ENCODE data around the gene TNFSF18. TPM values are rescaled to one million over a fixed set of nuclear protein-coding genes. Genes with fewer than 3 reads are reported as not detected.

The TNFSF18 gene
- total RNA-seq, result 46.1 and 96.4 TPM in 2 replicates

GRCh38 chr1:173050865-173051264, at the start of gene TNFSF18:
Gene TNFSF18, minus strand, starts transcription at chr1:173050941. Its CDS starts 45 bp downstream, at chr1:173050896.

Other genes with a start within 250 kb of the TNFSF18 start
- gene TNFSF4, start 156.4 kb upstream of the TNFSF18 start, total RNA-seq, result 5.3 and 10.0 TPM in 2 replicates

Data from bladder microvascular endothelial cell (primary cell).